Mucosa of descending colon (tissue), 3 donors: ENCODE results near the gene ZNF385C. TPM values are rescaled to one million over a fixed set of nuclear protein-coding genes. Genes with fewer than 3 reads are reported as not detected.
"Not testable (repeated sequence)": the region's sequence is repeated elsewhere in the genome, so short reads cannot be mapped to it uniquely, and the experiment has no call there.

Source experiments
- ATAC-seq: fragments of 200-7000 bp; cut with Tn5 transposase; one replicate; pipeline ENCODE4 v1.9.1; 2020; ENCODE audit warnings: mild to moderate bottlenecking, moderate library complexity
- DNase-seq, 3 donors: peaks; one replicate each; pipeline ENCODE4 v3.0.0-alpha.2; 2020
- H3K36me3 ChIP-seq: fragments of 200-600 bp; one replicate; pipeline ENCODE4 v1.8.0; 2021; ENCODE audit warnings: low read depth, mild to moderate bottlenecking
- H3K4me1 ChIP-seq: fragments of 200-600 bp; one replicate; pipeline ENCODE4 v1.8.0; 2021; ENCODE audit warnings: low read depth, mild to moderate bottlenecking
- H3K4me3 ChIP-seq: fragments of 200-600 bp; one replicate; pipeline ENCODE4 v1.8.0; 2021; ENCODE audit warnings: mild to moderate bottlenecking
- H3K9me3 ChIP-seq: fragments of 200-600 bp; one replicate; pipeline ENCODE4 v1.8.0; 2021; ENCODE audit warnings: mild to moderate bottlenecking
- CTCF ChIP-seq: fragments of 200-600 bp; IDR thresholded peaks from one replicate; pipeline ENCODE4 v1.8.0; 2022; ENCODE audit warnings: antibody characterized with exemption, mild to moderate bottlenecking
- intact Hi-C, 2 donors: fragments of 100-400 bp; cut with DNase I in 1 of 2; cut with micrococcal nuclease in 1 of 2; formaldehyde crosslinking; loops; one replicate each; pipeline versions ENCODE4 v1.11.0 to v1.11.1; 2022; cut with DNase I, micrococcal nuclease
- long read RNA-seq, 2 donors: library from polyadenylated mRNA; unstranded; transcript quantifications; one replicate each; pipeline ENCODE4 v2.0.0, GENCODE V29; 2019 to 2021
- total RNA-seq, 3 donors: library from RNA; stranded (reverse); fragmentation: NEBNext Ultra II Directional in 2 of 3; extraction: Animal tissue kit (Norgen Biotek cat#: 25700) in 2 of 3; gene quantifications; one replicate each; pipeline versions ENCODE4 v1.2.1 to v1.2.4, GENCODE V29; 2021 to 2023
- donor health status: DM: no; HTN: no; CAD: no; lungs with moderate emphysema.
- donor health status: DM: no; HTN: no; CAD: no.
- donor health status: DM: no; HTN: yes; CAD: no.

ZNF385C gene
- under 1 TPM; 0.41 to 0.96 (median 0.58) TPM for total RNA-seq
- long read RNA-seq, donor 1, partial matches to known transcripts: 0 of 2 reads
- long read RNA-seq, donor 1, other reads (novel, unspliced or antisense): 2 of 2 reads
- long read RNA-seq, donor 2, partial matches to known transcripts: 0 of 1 reads
- long read RNA-seq, donor 2, other reads (novel, unspliced or antisense): 1 of 1 reads

- Histone ChIP-seq H3K9me3 (no peaks in the 10 kb centered on the region), H3K4me3 (no peak within 1 kb of the TSS), H3K36me3 (no peaks in the 10 kb centered on the region), H3K4me1 (no peaks in the 10 kb centered on the region)
- ATAC-seq: peak; percentile 58
- intact Hi-C loops: no loop called here
- no peak for TF ChIP-seq CTCF
- no peak for DNase-seq
Measured at GRCh38 chr17:42097691-42098631, at the start of gene ZNF385C. ZNF385C (minus strand) TSS chr17:42098473; CDS start chr17:42063056, 35,417 bp downstream.

- no peak overlapping the region for H3K4me3 ChIP-seq
- ATAC-seq (no peak), DNase-seq (no peak)
- H3K4me1 ChIP-seq: peaks cover 4% of the 10 kb centered on the region
- TF ChIP-seq CTCF: no peak
- H3K9me3 ChIP-seq: no peaks in the 10 kb centered on the region
- intact Hi-C loops: no loop called here
- H3K36me3 ChIP-seq: no peaks in the 10 kb centered on the region
Measured at GRCh38 chr17:42146911-42147607, 48.8 kb upstream of the ZNF385C start.

GRCh38 chr17:42143138-42143537 lies 44.9 kb upstream of the ZNF385C start:
- H3K9me3 ChIP-seq, DNase-seq, intact Hi-C loops, H3K4me3 ChIP-seq, ATAC-seq, H3K4me1 ChIP-seq, H3K36me3 ChIP-seq: not testable (repeated sequence)

GRCh38 chr17:42142371-42142896 lies 44.2 kb upstream of the ZNF385C start:
- Histone ChIP-seq H3K9me3 (no peaks in the 10 kb centered on the region), H3K4me3 (no peak overlapping the region), H3K4me1 (peaks cover 4% of the 10 kb centered on the region), H3K36me3 (no peaks in the 10 kb centered on the region)
- no peak for ATAC-seq
- intact Hi-C loops: no loop called here
- DNase-seq: no peak
- TF ChIP-seq CTCF: no peak

GRCh38 chr17:42141382-42141781 lies 43.1 kb upstream of the ZNF385C start:
- DNase-seq (no peak), ATAC-seq (no peak)
- no peak for TF ChIP-seq CTCF
- Histone ChIP-seq H3K9me3 (no peaks in the 10 kb centered on the region), H3K36me3 (no peaks in the 10 kb centered on the region), H3K4me1 (peaks cover 13% of the 10 kb centered on the region), H3K4me3 (no peak overlapping the region)
- intact Hi-C loops: no loop called here

GRCh38 chr17:42140690-42141089 lies 42.4 kb upstream of the ZNF385C start:
- intact Hi-C loops, H3K9me3 ChIP-seq, ATAC-seq, DNase-seq, H3K4me3 ChIP-seq, H3K36me3 ChIP-seq: not testable (repeated sequence)
- peaks cover 19% of the 10 kb centered on the region for H3K4me1 ChIP-seq
